ENCODE data around the gene TMEM267. TPM values are rescaled to one million over a fixed set of nuclear protein-coding genes. Genes with fewer than 3 reads are reported as not detected.
"Not testable (repeated sequence)": the region's sequence is repeated elsewhere in the genome, so short reads cannot be mapped to it uniquely, and the experiment has no call there.

TMEM267 gene
- total RNA-seq, 2 donors from 2014 or later, result 7.3 to 9.2 TPM

DNA sequence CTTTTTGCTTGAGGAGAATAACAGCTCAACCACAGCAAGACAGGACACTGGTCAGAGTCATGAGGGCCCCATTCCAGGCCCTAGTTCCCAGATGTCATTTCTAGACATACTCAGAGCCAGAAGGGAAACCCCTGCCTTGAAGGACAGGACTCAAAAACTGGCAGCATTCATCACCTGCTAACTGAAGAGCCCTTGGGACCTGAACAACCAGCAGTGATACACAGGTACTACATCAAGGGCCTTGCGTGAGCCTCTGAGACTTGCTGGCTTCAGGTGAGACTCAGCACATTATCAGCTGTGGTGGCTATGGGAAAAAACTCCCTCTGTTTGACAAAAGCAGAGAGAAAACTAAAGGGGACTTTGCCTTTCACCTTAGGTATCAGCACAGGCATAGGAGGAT lies 22.6 kb downstream of the TMEM267 start:
- no peaks in the 10 kb centered on the region for H3K27me3 ChIP-seq
- no peaks in the 10 kb centered on the region for H3K9me3 ChIP-seq
- ATAC-seq (no peak), DNase-seq (no peak)
- intact Hi-C loops (cut with DNase I), result no loop called here
- 96% methylated on average over 1 of the region's 1 CpG; no CpG with 5 or more reads in 1 of the 2 donors for WGBS, 2 donors
- H3K27ac ChIP-seq, result no peak overlapping the region
- H3K4me1 ChIP-seq, result no peaks in the 10 kb centered on the region
- TF ChIP-seq, protein P1, sequence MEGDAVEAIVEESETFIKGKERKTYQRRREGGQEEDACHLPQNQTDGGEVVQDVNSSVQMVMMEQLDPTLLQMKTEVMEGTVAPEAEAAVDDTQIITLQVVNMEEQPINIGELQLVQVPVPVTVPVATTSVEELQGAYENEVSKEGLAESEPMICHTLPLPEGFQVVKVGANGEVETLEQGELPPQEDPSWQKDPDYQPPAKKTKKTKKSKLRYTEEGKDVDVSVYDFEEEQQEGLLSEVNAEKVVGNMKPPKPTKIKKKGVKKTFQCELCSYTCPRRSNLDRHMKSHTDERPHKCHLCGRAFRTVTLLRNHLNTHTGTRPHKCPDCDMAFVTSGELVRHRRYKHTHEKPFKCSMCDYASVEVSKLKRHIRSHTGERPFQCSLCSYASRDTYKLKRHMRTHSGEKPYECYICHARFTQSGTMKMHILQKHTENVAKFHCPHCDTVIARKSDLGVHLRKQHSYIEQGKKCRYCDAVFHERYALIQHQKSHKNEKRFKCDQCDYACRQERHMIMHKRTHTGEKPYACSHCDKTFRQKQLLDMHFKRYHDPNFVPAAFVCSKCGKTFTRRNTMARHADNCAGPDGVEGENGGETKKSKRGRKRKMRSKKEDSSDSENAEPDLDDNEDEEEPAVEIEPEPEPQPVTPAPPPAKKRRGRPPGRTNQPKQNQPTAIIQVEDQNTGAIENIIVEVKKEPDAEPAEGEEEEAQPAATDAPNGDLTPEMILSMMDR (IDR thresholded peaks at IDR 0.05), result no peak
- TF ChIP-seq POLR2A (IDR thresholded peaks at IDR 0.05), result no peak
- no peaks in the 10 kb centered on the region for H3K36me3 ChIP-seq (replicated peaks in 1 of 2; ENCODE audit: insufficient read depth in 1 of 2, low read depth in 2 of 2)
- H3K4me3 ChIP-seq, result no peak overlapping the region

DNA sequence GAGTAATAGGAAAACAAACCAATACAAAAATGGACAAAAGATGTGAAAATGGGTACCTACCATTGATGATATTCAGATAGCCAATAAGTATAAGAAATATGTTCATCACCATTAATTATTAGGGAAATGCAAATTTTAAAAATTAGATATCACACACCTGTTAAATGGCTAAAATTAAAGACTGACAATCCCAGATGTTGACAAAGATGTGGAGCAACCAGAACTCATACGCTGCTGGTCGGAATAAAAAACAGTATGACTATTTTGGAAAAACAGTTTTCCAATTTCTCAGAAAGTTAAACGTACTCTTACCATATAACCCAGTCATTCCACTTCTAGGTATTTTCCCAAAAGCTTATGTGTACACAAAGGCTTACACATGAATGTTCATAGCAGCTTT lies 27.1 kb downstream of the TMEM267 start:
- intact Hi-C loops (cut with DNase I), result no loop called here
- H3K27ac ChIP-seq, result no peak overlapping the region
- no peak overlapping the region for H3K4me3 ChIP-seq
- no peak for TF ChIP-seq POLR2A (IDR thresholded peaks at IDR 0.05)
- TF ChIP-seq, protein P1 (IDR thresholded peaks at IDR 0.05), result no peak
- H3K9me3 ChIP-seq, result no peaks in the 10 kb centered on the region
- no peak for DNase-seq
- H3K36me3 ChIP-seq (replicated peaks in 1 of 2; ENCODE audit: insufficient read depth in 1 of 2, low read depth in 2 of 2), result peaks cover 0 to 2% of the 10 kb centered on the region in 2 donors
- WGBS, 2 donors, result 92 to 100% methylated on average over 3 of the region's 3 CpGs
- H3K4me1 ChIP-seq, result no peaks in the 10 kb centered on the region
- no peaks in the 10 kb centered on the region for H3K27me3 ChIP-seq
- no peak for ATAC-seq

DNA sequence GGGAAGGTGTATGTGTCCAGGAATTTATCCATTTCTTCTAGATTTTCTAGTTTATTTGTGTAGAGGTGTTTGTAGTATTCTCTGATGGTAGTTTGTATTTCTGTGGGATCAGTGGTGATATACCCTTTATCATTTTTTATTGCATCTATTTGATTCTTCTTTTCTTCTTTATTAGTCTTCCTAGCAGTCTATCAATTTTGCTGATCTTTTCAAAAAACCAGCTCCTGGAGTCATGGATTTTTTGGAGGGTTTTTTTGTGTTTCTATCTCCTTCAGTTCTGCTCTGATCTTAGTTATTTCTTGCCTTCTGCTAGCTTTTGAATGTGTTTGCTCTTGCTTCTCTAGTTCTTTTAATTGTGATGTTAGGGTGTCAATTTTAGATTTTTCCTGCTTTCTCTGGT lies 42.1 kb downstream of the TMEM267 start:
- H3K27me3 ChIP-seq; intact Hi-C loops (cut with DNase I): not testable (repeated sequence)

DNA sequence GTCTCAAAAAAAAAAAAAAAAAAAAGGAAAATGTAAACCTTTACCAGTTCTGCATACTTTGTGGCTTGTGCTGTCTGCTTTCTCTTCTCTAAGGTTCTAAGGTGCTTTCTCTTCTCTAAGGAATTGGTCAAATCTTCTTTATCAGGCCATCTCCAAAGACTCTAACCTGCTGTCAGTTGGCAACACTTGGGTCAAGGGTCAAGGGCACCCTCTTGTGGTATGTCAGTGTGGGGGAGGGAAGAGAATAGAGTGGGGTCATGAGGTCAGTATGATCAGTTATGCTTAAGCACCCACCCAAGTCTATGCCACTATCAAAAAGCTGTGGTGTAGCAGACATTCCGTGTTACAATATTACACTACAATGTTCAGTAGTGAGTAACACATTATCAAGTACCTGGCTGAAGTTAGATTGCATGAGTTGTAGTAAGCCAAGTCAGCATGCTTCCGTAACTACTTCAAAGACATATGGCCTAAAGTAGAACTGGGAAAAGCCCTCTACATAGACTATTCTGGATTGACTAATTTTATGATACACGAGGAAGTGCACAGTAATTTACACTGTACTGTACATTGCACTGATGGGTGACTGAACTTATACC lies 46.5 kb downstream of the TMEM267 start:
- ATAC-seq, result no peak
- no peaks in the 10 kb centered on the region for H3K27me3 ChIP-seq
- H3K9me3 ChIP-seq, result peaks cover 0 to 5% (median 0%) of the 10 kb centered on the region in 3 donors
- WGBS, 2 donors, result 95 to 98% methylated on average over 3 of the region's 3 CpGs
- no peak overlapping the region for H3K27ac ChIP-seq
- no peak overlapping the region for H3K4me3 ChIP-seq
- no peak for DNase-seq
- intact Hi-C loops (cut with DNase I), result no loop called here
- no peaks in the 10 kb centered on the region for H3K36me3 ChIP-seq (replicated peaks in 1 of 2; ENCODE audit: insufficient read depth in 1 of 2, low read depth in 2 of 2)
- peaks cover 21% of the 10 kb centered on the region for H3K4me1 ChIP-seq
- TF ChIP-seq, protein P1 (IDR thresholded peaks at IDR 0.05), result no peak
- no peak for TF ChIP-seq POLR2A (IDR thresholded peaks at IDR 0.05)

More for the DNA sequence above, 42.1 kb downstream of the TMEM267 start:
- not testable (repeated sequence) for ATAC-seq; DNase-seq; H3K4me1 ChIP-seq; H3K4me3 ChIP-seq; H3K9me3 ChIP-seq; H3K36me3 ChIP-seq (replicated peaks in 1 of 2; ENCODE audit: insufficient read depth in 1 of 2, low read depth in 2 of 2); H3K27ac ChIP-seq

DNA sequence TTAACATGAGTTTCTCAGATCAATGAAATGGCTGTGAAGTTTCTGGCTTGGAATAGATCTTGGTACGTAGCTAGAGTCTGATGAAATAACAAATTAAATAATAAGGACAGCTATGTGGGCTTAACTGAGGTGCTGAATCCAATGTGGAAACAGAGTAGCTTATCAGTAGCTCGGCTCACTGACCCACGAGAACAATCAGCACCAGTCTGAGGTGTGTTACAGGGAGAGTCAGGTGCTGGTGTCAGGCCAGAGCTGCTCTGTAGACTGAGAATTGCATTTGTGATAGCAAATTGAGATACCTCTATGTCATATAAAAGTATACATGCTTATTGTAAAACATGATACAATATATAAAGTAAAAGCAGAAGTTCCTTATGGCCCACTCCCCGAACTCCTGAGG lies 50.3 kb downstream of the TMEM267 start:
- DNase-seq (peak in 1 of 4 donors; percentile 34), ATAC-seq (peak; percentile 33)
- WGBS, 2 donors, result 40 to 45% methylated on average over 4 of the region's 4 CpGs
- Histone ChIP-seq H3K4me3 (no peak overlapping the region), H3K36me3 (replicated peaks in 1 of 2; ENCODE audit: insufficient read depth in 1 of 2, low read depth in 2 of 2) (no peaks in the 10 kb centered on the region), H3K27ac (peak overlapping the region; percentile 51 to 82 (median 79)), H3K27me3 (no peaks in the 10 kb centered on the region), H3K9me3 (no peaks in the 10 kb centered on the region), H3K4me1 (peaks cover 41% of the 10 kb centered on the region)
- intact Hi-C loops (cut with DNase I), result no loop called here
- TF ChIP-seq, protein P1 (IDR thresholded peaks at IDR 0.05), result no peak
- no peak for TF ChIP-seq POLR2A (IDR thresholded peaks at IDR 0.05)
